T-helper 1 cell treated with Interleukin-12 subunit alpha and Interleukin-12 subunit beta and Interleukin-4 antibody, amounts not matched to agents 30 μg/mL and 1 μg/mL, for 36 hours (primary cell): ENCODE data around the gene KCNAB2.

Experiments used
- H3K27ac Mint-ChIP-seq: one replicate; pipeline ENCODE4 v1.8.0; 2021; ENCODE audit warnings: mild to moderate bottlenecking, mixed read lengths
- H3K27me3 Mint-ChIP-seq: one replicate; pipeline ENCODE4 v1.8.0; 2021; ENCODE audit warnings: low read depth, mixed read lengths
- H3K36me3 Mint-ChIP-seq: one replicate; pipeline ENCODE4 v1.8.0; 2021; ENCODE audit warnings: low read depth, mixed read lengths
- H3K4me1 Mint-ChIP-seq: one replicate; pipeline ENCODE4 v1.8.0; 2021; ENCODE audit warnings: low read depth, mixed read lengths
- H3K4me3 Mint-ChIP-seq: one replicate; pipeline ENCODE4 v1.8.0; 2021; ENCODE audit warnings: mild to moderate bottlenecking, moderate library complexity, mixed read lengths
- H3K9me3 Mint-ChIP-seq: one replicate; pipeline ENCODE4 v1.8.0; 2021; ENCODE audit warnings: mixed read lengths

KCNAB2 gene

DNA sequence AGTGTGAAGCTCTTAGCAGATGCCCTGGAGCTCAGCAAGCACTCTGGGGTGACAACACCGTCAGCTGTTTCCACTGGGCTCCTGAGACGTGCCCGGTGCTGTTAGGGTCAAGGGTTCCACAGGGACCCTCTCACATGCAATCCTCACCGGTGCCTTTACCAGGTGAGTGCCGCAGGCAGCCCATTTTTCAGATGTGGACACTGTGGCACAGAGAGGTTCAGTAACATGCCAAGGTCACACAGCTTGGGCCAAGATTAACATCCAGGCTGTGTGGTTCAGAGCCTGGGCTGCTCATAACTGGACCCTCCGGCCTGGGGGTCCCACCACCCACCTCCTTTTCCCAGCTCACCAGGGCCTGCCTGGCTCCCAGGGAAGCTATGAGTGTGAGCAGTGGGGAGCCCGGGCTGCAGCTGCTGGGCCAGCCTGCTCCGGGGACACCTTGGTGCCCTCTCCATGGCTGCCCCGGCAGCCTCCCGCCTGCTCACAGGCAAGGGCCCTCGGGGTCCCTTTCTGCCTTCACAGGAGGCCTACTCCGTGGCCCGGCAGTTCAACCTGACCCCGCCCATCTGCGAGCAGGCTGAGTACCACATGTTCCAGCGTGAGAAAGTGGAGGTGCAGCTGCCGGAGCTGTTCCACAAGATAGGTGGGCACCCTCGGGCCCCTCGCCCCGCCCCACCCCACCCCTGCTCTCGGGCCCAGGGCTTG, 49.3 kb downstream of the KCNAB2 start:
- Mint-ChIP-seq H3K9me3 (no peaks in the 10 kb centered on the region), H3K27ac (no peak overlapping the region), H3K4me1 (no peaks in the 10 kb centered on the region), H3K36me3 (peaks cover 30% of the 10 kb centered on the region), H3K27me3 (no peaks in the 10 kb centered on the region), H3K4me3 (no peak overlapping the region)

DNA sequence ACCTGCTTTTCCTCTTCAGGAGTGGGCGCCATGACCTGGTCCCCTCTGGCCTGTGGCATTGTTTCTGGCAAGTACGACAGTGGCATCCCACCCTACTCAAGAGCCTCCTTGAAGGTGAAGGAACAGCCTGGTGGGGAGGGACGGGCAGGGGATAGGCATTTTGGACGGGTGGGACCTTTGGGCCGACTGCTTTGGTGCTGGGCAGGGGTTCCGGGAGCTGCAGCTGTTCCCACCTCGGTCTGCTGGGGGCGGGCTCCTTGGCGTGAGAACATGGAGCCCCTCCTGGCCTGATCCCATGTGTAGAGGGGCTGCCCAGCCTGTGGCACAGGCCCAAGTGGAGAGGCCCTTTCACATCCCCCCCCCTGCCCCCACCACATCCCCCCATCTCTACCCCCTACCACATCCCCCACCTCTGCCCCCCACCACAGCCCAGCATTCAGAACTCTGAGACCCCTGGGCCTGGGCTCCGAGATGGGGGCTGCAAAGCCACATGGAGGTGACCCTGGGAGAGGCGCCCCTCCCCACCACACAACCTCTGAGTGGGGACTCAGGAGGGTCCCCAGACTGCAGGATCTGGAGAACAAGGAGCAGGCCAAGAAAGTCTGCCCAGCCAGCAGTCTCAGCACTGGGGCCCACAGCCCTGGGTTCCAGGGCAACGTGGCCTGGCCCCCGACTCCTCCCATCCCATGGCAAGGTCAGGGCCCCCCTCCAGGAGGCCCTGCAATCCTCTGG, 50.0 kb downstream of the KCNAB2 start:
- Mint-ChIP-seq H3K4me1 (no peaks in the 10 kb centered on the region), H3K27me3 (no peaks in the 10 kb centered on the region)

DNA sequence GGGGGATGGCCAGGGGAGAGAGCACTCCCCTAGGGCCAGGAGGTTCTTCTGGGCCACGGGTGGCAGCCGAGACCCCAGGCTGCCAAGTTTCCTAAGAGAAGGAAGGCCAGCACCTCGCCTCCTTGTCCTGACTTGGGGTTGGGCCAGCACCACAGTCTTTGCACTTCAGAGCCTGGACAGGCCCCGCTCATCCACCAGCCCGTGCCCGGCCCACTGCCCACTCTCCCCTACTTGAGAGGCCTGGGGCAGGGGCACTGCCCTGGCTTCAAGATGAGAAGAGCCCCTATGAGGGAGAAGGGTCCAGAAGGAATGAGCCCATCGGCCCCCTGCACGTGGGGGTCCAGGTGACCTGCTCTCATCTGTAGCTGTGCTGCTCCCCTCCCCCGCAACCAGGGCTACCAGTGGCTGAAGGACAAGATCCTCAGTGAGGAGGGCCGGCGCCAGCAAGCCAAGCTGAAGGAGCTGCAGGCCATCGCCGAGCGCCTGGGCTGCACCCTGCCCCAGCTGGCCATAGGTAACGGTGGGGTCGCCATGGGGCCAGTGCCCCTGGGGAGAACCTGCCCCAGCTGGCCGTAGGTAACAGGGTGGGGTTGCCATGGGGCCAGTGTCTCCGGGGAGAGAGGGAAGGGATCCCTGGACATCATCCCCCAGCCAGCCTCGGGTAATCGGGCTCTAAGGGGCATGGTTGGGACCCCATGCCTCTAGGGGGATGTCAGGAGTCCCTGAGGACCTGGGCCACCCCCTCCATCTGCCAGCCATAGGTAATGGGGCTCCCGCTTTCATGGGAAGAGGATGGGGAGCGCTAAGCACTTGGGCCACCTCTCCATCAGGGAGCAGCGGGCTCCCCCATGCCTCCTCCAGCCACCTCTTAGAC, 50.8 kb downstream of the KCNAB2 start:
- no peaks in the 10 kb centered on the region for H3K4me1 Mint-ChIP-seq
- peaks cover 28% of the 10 kb centered on the region for H3K36me3 Mint-ChIP-seq
- no peak overlapping the region for H3K27ac Mint-ChIP-seq
- no peaks in the 10 kb centered on the region for H3K27me3 Mint-ChIP-seq
- H3K4me3 Mint-ChIP-seq: no peak overlapping the region
- no peaks in the 10 kb centered on the region for H3K9me3 Mint-ChIP-seq

More for the DNA sequence above, 50.0 kb downstream of the KCNAB2 start:
- peaks cover 30% of the 10 kb centered on the region for H3K36me3 Mint-ChIP-seq
- no peak overlapping the region for H3K27ac Mint-ChIP-seq
- no peaks in the 10 kb centered on the region for H3K9me3 Mint-ChIP-seq
- no peak overlapping the region for H3K4me3 Mint-ChIP-seq

DNA sequence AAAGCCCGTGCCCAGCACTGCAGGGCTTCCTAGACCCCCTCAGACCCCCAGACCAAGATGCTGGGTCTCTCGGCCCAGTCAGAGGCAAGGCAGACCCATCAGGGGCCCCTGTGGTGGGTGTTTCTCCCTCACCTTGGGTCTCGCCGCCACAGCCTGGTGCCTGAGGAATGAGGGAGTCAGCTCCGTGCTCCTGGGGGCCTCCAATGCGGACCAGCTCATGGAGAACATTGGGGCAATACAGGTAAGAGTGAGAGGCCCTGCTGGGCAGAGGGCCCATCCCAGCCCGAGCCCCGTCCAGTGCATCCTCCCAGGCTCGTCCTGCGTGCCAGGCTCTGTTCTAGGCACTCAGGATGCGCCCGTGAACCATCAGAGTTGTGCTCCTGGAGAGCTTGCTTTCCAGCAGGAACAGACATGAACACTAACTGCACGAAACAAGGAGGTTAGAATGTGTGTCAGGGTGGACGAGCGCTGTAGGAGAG, 51.5 kb downstream of the KCNAB2 start:
- no peaks in the 10 kb centered on the region for H3K27me3 Mint-ChIP-seq
- H3K27ac Mint-ChIP-seq: no peak overlapping the region
- no peak overlapping the region for H3K4me3 Mint-ChIP-seq
- H3K9me3 Mint-ChIP-seq: no peaks in the 10 kb centered on the region
- peaks cover 26% of the 10 kb centered on the region for H3K36me3 Mint-ChIP-seq
- no peaks in the 10 kb centered on the region for H3K4me1 Mint-ChIP-seq

DNA sequence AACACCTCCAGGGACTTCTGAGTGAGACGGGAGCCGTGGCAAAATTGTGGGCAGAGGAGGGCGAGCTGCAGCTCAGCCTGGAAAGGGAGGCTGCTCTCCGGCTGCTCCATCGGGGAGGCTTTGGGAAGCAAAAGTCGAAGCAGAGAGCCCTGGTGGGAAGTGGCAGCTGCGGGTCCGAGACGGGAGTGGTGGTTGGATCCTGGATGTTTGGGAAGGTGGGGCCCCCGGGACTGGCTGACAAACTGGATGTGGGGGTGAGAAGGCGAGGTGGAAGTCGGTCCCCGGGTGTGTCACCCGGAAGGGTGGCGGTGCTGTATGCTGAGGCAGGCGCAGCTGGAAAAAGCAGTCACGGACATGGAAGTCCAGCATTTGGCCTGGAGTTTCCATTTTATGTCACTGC, 52.1 kb downstream of the KCNAB2 start:
- Mint-ChIP-seq H3K36me3 (peaks cover 25% of the 10 kb centered on the region), H3K4me1 (no peaks in the 10 kb centered on the region), H3K9me3 (no peaks in the 10 kb centered on the region), H3K27ac (no peak overlapping the region), H3K4me3 (no peak overlapping the region), H3K27me3 (no peaks in the 10 kb centered on the region)

DNA sequence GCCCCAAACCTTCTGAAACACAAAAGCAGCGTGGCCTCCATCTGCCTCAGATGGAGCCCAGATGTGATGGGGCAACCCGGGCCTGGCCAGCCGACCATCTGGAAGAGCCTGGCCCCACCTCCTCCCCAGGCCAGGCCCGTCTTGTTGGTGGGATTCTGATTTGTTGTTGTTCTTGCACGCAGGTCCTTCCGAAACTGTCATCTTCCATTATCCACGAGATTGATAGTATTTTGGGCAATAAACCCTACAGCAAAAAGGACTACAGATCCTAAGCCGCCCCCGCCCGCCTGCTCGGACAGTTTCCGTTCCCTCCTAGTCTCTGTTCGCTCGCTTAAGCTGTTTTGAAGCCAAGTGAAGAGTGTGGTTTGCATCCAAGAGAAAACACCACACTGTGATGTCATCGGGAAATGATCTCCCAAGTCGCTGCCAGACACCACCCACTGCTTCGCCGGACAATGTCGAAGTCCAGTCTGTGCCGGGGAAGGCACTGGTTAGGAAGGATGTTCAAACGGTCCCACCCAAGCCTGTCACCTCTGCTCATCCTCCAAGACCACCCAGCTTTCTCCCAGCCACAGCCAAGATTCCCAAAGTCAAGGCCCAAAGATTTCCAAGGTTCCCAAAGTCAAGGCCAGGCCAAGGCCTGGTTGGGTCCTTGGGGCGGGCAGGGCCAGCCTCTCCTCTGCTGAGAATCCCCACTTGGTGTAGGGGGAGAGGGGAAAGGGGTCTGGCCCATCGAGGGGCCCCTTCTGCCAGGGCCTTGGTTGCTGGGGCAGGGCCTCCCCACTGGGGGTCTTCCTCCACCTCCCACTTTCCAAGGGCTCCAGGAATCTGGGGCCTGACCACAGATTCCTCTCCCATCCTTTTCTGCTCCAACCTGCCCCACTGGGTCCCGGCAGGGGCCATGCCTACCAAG, 52.9 kb downstream of the KCNAB2 start:
- H3K27ac Mint-ChIP-seq: peak overlapping the region; percentile 59
- no peaks in the 10 kb centered on the region for H3K27me3 Mint-ChIP-seq
- peaks cover 21% of the 10 kb centered on the region for H3K36me3 Mint-ChIP-seq

DNA sequence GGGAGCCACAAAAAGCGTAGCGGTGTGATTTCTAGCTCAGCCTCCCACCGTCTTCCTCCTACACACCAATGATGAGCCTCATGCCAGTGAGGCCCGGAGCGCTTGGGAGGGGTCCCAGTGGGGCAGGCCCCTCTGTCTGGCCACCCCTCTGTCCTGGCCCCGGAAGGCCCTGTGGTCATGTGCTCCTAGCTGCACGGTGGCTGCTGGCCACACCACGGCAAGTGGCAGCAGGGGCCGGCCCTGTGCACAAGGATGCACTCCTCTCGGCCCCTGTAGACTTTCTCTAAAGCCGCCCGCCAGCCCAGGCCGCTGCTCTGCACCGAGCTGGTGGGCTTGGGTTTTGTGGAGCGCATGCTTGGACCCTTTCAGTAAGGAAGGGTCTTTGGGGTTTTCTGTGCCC, 53.6 kb downstream of the KCNAB2 start:
- Mint-ChIP-seq H3K4me3 (no peak overlapping the region), H3K9me3 (no peaks in the 10 kb centered on the region)

More for the DNA sequence above, 52.9 kb downstream of the KCNAB2 start:
- Mint-ChIP-seq H3K9me3 (no peaks in the 10 kb centered on the region), H3K4me1 (no peaks in the 10 kb centered on the region), H3K4me3 (no peak overlapping the region)

DNA sequence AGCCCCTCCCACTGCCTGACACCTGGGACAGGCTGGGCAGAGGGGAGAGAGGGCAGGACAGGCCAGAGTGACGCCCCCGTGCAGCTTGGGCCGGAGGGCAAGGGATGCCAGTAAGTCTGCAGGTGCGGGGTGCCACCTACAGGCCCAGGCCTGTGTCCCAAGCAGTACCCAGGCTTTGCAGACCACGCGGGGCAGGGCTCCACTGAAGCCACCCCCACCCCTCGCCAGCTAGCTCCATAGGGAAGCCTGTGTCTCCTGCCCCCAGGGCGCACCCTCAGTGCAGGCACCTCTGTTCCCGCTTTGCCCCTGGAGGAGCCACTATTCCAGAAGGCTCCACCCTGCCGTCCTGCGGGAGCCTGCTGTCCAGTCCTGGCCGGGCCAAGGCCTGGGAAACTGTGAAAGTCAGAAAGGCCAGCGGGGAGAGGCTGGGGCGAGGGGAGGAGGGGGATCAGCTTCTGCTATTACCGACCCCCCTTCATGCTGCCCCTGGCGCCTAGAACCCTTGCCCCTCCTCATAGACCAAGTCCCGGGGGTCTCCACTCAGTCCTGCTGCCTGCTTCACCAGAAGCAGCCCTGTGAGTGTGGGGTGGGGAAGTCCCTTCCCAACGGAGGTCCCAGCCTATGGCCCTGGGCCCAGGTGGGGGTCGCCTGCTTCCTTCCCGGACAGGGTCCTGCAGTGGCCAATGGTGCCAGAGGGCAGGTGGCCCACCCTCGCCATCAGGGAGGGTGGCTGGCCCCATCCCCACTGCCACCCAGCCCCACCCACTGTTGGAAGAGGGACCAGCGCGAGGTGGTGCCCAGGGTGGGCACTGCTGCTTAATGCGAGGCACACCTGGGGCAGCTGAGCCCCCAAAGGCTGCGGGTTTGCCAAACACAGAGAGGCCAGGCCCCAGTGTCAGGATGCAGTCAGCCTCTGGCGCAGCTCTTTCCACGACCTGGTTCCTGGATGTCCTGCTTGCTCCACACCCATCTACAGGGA, 54.4 kb downstream of the KCNAB2 start:
- Mint-ChIP-seq H3K4me3 (no peak overlapping the region), H3K36me3 (peaks cover 15% of the 10 kb centered on the region), H3K9me3 (no peaks in the 10 kb centered on the region), H3K4me1 (no peaks in the 10 kb centered on the region), H3K27me3 (no peaks in the 10 kb centered on the region), H3K27ac (no peak overlapping the region)

More for the DNA sequence above, 53.6 kb downstream of the KCNAB2 start:
- H3K27me3 Mint-ChIP-seq: no peaks in the 10 kb centered on the region
- H3K4me1 Mint-ChIP-seq: no peaks in the 10 kb centered on the region
- H3K36me3 Mint-ChIP-seq: peaks cover 15% of the 10 kb centered on the region
- no peak overlapping the region for H3K27ac Mint-ChIP-seq

DNA sequence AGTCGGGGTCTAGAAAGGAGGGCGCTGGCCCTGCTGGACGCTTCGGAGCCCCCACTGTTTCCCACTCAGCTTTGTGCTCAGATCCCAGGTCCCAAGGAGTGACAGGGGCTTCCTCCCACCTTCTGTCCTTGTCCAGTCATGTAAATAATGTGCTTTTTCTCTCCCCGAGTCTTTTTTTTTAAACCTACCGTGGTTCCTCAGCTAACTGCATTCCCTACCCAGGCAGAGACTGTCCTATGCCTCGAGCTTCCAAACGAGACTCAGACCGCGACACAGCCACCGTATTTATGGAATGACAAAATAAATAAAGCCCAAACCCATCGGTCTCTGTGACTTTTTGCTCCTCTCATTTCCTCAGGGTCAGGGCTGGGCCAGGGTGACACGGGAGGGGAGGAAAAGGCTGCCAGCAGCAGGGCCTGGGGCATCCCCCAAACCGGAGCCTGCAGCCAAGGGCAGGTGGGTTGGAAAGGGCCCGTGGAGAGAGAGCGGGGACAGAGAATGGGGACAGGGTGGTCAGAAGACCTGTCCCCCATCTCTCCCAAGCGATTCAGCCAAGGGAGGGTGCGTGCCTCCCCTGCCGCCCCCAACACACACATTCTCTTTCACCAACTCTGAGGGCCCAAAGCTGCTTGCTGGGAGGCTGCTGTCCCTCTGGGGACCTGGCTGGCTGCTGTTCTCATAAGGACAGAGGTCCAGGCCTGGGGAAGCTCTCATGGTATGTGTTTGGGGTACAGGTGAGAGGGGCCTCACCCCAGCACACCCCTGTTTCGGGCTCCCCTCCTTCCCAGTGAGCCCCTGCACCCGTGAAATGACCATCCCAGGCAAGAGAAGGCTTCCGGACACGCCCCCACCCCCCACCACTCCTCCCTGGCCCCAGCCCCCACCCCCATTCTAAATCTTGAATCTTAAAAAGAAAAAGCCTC, 55.4 kb downstream of the KCNAB2 start:
- Mint-ChIP-seq H3K4me3 (no peak overlapping the region), H3K27me3 (no peaks in the 10 kb centered on the region)

DNA sequence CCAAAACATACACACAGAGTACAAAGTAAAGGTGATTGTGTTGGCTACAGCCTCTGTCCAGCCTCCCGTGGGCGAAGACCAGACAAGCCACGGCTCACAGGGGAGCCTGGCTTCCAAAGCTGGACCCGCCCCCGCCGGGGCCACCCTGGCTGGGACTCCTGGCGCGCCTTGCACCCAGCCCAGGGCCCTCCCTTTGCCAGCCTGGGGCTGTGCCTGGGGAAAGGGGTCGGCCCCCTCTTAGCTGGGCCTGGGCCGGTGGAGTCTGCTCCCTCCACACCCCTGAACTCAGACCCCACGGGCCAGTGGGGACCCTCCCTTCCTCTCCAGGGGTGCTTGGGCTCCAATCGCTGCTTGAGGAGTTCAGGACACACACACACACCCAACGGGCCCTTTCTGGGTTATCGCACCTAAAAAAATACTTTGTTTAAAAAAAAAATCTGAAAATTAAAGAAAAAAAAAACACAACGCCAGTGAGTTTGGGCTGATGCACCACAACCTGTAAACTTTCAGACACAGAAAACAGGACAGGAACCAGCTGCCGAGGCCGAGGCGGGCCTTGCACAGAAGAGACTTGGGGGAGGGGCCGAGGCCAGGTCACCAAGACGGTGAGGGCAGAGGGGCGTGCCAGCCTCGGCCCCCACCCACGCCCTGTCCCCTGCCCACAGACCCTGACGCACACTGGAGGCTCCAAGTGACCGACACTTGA, 56.3 kb downstream of the KCNAB2 start:
- Mint-ChIP-seq H3K9me3 (no peaks in the 10 kb centered on the region), H3K36me3 (peaks cover 15% of the 10 kb centered on the region), H3K27me3 (no peaks in the 10 kb centered on the region), H3K4me3 (no peak overlapping the region), H3K27ac (no peak overlapping the region), H3K4me1 (no peaks in the 10 kb centered on the region)

More for the DNA sequence above, 55.4 kb downstream of the KCNAB2 start:
- Mint-ChIP-seq H3K36me3 (peaks cover 15% of the 10 kb centered on the region), H3K4me1 (no peaks in the 10 kb centered on the region), H3K9me3 (no peaks in the 10 kb centered on the region), H3K27ac (no peak overlapping the region)

DNA sequence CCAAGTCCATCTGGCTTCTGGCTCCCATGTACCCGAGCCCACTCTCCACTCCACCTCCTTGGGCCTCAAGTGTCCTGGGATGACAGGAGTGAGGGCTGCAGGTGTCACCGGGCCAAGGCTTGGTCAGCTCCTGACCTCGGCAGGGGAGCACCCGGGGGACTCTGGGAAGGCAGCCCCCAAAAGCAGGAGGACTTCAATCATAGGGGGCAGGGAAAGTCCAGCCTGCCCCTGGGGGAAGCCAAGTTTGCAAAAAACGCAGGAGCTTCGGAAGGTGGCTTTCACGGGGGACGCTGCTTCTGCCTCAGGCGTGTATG, 56.8 kb downstream of the KCNAB2 start:
- H3K4me3 Mint-ChIP-seq: no peak overlapping the region
- H3K36me3 Mint-ChIP-seq: peaks cover 13% of the 10 kb centered on the region
- H3K9me3 Mint-ChIP-seq: no peaks in the 10 kb centered on the region
- no peaks in the 10 kb centered on the region for H3K4me1 Mint-ChIP-seq
- H3K27me3 Mint-ChIP-seq: no peaks in the 10 kb centered on the region
- no peak overlapping the region for H3K27ac Mint-ChIP-seq
